ENCODE measurements around the gene SUSD3. TPM values are rescaled to one million over a fixed set of nuclear protein-coding genes. Genes with fewer than 3 reads are reported as not detected.

Gene SUSD3
- total RNA-seq, 1 experiment from 2014 or later, result not detected

GRCh38 chr9:93083592-93084470 lies 25.3 kb downstream of the SUSD3 start:
- no peak for TF ChIP-seq EZH2 (IDR thresholded peaks at IDR 0.05; ENCODE audit: borderline replicate concordance, low read depth, low read length, poor library complexity, severe bottlenecking)
- POLR2A ChIA-PET (ENCODE audit: low non-redundant PET), result no interaction called here
- H3K36me3 ChIP-seq (ENCODE audit: insufficient read depth, low read length, poor library complexity, severe bottlenecking), result no peaks in the 10 kb centered on the region
- H3K9me3 ChIP-seq (ENCODE audit: low read depth, low read length, poor library complexity, severe bottlenecking), result no peaks in the 10 kb centered on the region
- intact Hi-C loops (cut with micrococcal nuclease; ENCODE audit: unreplicated experiment), result no loop called here
- no TSS peak for BruUV-seq (replicated peaks)
- H3K4me3 ChIP-seq (ENCODE audit: low read depth, low read length, poor library complexity, severe bottlenecking), result no peak overlapping the region
- CTCF ChIA-PET, result no interaction called here
- H3K27ac ChIP-seq (ENCODE audit: low read depth, low read length, poor library complexity, severe bottlenecking), result no peak overlapping the region
- DNase-seq (ENCODE audit: low spot score), result no peak
- no peaks in the 10 kb centered on the region for H3K4me1 ChIP-seq (ENCODE audit: insufficient read depth, low read length, poor library complexity, severe bottlenecking)
- no peaks in the 10 kb centered on the region for H3K27me3 ChIP-seq (replicated peaks; ENCODE audit: insufficient read depth, low read depth, low read length, poor library complexity)

- Histone ChIP-seq H3K4me3 (ENCODE audit: low read depth, low read length, poor library complexity, severe bottlenecking) (no peak overlapping the region), H3K4me1 (ENCODE audit: insufficient read depth, low read length, poor library complexity, severe bottlenecking) (no peaks in the 10 kb centered on the region), H3K27ac (ENCODE audit: low read depth, low read length, poor library complexity, severe bottlenecking) (no peak overlapping the region), H3K9me3 (ENCODE audit: low read depth, low read length, poor library complexity, severe bottlenecking) (no peaks in the 10 kb centered on the region), H3K27me3 (replicated peaks; ENCODE audit: insufficient read depth, low read depth, low read length, poor library complexity) (no peaks in the 10 kb centered on the region), H3K36me3 (ENCODE audit: insufficient read depth, low read length, poor library complexity, severe bottlenecking) (no peaks in the 10 kb centered on the region)
- intact Hi-C loops (cut with micrococcal nuclease; ENCODE audit: unreplicated experiment), result no loop called here
- no peak for DNase-seq (ENCODE audit: low spot score)
- TF ChIP-seq CTCF (conservative IDR thresholded peaks at IDR 0.05; ENCODE audit: low read depth, low read length) (no peak), EZH2 (IDR thresholded peaks at IDR 0.05; ENCODE audit: borderline replicate concordance, low read depth, low read length, poor library complexity, severe bottlenecking) (no peak)
- CTCF ChIA-PET, result no interaction called here
- BruUV-seq (replicated peaks), result no TSS peak
- POLR2A ChIA-PET (ENCODE audit: low non-redundant PET), result no interaction called here
Observed at GRCh38 chr9:93084471-93084881, 26.0 kb downstream of the SUSD3 start.

GRCh38 chr9:93085676-93086075 lies 27.2 kb downstream of the SUSD3 start:
- no TSS peak for BruUV-seq (replicated peaks)
- intact Hi-C loops (cut with micrococcal nuclease; ENCODE audit: unreplicated experiment), result no loop called here
- Histone ChIP-seq H3K9me3 (ENCODE audit: low read depth, low read length, poor library complexity, severe bottlenecking) (no peaks in the 10 kb centered on the region), H3K27me3 (replicated peaks; ENCODE audit: insufficient read depth, low read depth, low read length, poor library complexity) (no peaks in the 10 kb centered on the region), H3K27ac (ENCODE audit: low read depth, low read length, poor library complexity, severe bottlenecking) (no peak overlapping the region), H3K4me1 (ENCODE audit: insufficient read depth, low read length, poor library complexity, severe bottlenecking) (no peaks in the 10 kb centered on the region), H3K4me3 (ENCODE audit: low read depth, low read length, poor library complexity, severe bottlenecking) (no peak overlapping the region), H3K36me3 (ENCODE audit: insufficient read depth, low read length, poor library complexity, severe bottlenecking) (no peaks in the 10 kb centered on the region)
- POLR2A ChIA-PET (ENCODE audit: low non-redundant PET), result no interaction called here
- no peak for DNase-seq (ENCODE audit: low spot score)
- CTCF ChIA-PET, result no interaction called here
- TF ChIP-seq CTCF (conservative IDR thresholded peaks at IDR 0.05; ENCODE audit: low read depth, low read length) (no peak), EZH2 (IDR thresholded peaks at IDR 0.05; ENCODE audit: borderline replicate concordance, low read depth, low read length, poor library complexity, severe bottlenecking) (no peak)

Measured in A673 (cell line).